Measurements from ENCODE around the gene NR4A1. TPM values are rescaled to one million over a fixed set of nuclear protein-coding genes. Genes with fewer than 3 reads are reported as not detected.

Gene NR4A1
- total and polyA plus RNA-seq, 9 of the 15 experiments (the other 6 are each of a cell fraction or from before 2014, with no cell fraction given), result 0.07 to 4.7 (median 1.9) TPM; not detected in 1

- TF ChIP-seq, protein P1, sequence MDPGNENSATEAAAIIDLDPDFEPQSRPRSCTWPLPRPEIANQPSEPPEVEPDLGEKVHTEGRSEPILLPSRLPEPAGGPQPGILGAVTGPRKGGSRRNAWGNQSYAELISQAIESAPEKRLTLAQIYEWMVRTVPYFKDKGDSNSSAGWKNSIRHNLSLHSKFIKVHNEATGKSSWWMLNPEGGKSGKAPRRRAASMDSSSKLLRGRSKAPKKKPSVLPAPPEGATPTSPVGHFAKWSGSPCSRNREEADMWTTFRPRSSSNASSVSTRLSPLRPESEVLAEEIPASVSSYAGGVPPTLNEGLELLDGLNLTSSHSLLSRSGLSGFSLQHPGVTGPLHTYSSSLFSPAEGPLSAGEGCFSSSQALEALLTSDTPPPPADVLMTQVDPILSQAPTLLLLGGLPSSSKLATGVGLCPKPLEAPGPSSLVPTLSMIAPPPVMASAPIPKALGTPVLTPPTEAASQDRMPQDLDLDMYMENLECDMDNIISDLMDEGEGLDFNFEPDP (CRISPR knock-in tag; IDR thresholded peaks at IDR 0.05), result no peak
- TF ChIP-seq E2F6 (IDR thresholded peaks at IDR 0.05; ENCODE audit: borderline replicate concordance in 1 of 2, extremely low read depth in 1 of 2, insufficient read depth in 1 of 2, insufficient read length in 1 of 2, low read depth in 1 of 2, low read length in 1 of 2, poor library complexity in 1 of 2, severe bottlenecking in 1 of 2), result no peak
These were observed 40.6 kb downstream of the NR4A1 start (continued) for GRCh38 chr12:52091869-52092268.

DNA sequence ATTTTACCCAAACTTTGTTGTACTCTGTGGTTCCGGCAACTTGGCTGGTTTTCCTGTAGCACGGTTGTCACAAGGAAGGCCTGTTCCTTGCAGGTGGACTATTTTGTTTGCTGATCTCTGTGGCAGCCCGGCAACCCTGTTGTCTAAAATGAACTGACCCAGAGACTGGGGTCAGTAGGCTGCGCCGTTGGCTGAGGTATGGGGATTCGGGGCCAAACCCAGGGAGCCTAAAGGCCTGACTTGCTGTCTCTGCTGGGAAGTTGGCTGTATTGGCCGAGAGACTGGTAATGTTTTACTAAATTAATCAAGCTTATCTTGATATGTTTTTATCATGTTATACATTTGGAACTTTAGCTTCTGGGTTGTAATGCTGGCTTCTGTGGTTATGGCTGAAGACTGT lies 42.1 kb downstream of the NR4A1 start:
- no TSS peak for BruUV-seq (replicated peaks)
- no peak overlapping the region for H3K4me3 ChIP-seq
- H3K36me3 ChIP-seq (ENCODE audit: control insufficient read depth, insufficient read depth, low read length), result no peaks in the 10 kb centered on the region
- intact Hi-C loops (cut with micrococcal nuclease), result no loop called here
- no peak overlapping the region for H2AFZ ChIP-seq (ENCODE audit: low read depth, low read length)
- no peaks in the 10 kb centered on the region for H3K9me3 ChIP-seq (replicated peaks; ENCODE audit: control insufficient read depth, insufficient read depth, low read depth, low read length)
- no peak overlapping the region for H3K27ac ChIP-seq (ENCODE audit: extremely low read depth, low read depth, low read length)
- no peaks in the 10 kb centered on the region for H3K9me1 ChIP-seq (ENCODE audit: control insufficient read depth, insufficient read depth, low read length)
- H3K4me2 ChIP-seq (ENCODE audit: insufficient read depth, low read length), result no peak overlapping the region
- no peak for DNase-seq (ENCODE audit: extremely low read depth in 1 of 4, low spot score in 3 of 4)
- no peaks in the 10 kb centered on the region for H4K20me1 ChIP-seq (replicated peaks; ENCODE audit: control insufficient read depth, insufficient read depth, low read length)
- WGBS (ENCODE audit: insufficient coverage, low coverage, missing lambda C conversion rate), result 14% methylated on average over 7 of the region's 7 CpGs
- no peak for ATAC-seq
- no peaks in the 10 kb centered on the region for H3K79me2 ChIP-seq (ENCODE audit: control insufficient read depth, insufficient read depth, low read length)
- no peaks in the 10 kb centered on the region for H3K4me1 ChIP-seq (replicated peaks in 1 of 2; ENCODE audit: control insufficient read depth in 2 of 2, insufficient read depth in 2 of 2, low read length in 2 of 2)
- ChIA-PET CTCF (ENCODE audit: low intra/inter-chr PET ratio) (no interaction called here), POLR2A (interaction anchor here (0.6 to 1.1 kb wide), 2 partner anchors 10 to 334 kb away, joined by 3 read pairs; no protein-coding TSS in a partner anchor)
- in situ Hi-C loops (cut with MboI), result no loop called here
- H3K9ac ChIP-seq (ENCODE audit: insufficient read depth in 1 of 2, low read depth in 2 of 2, low read length in 2 of 2), result no peak overlapping the region
- FAIRE-seq, result no peak
- peaks cover 28 to 52% of the 10 kb centered on the region in 2 experiments for H3K27me3 ChIP-seq (ENCODE audit: control insufficient read depth in 2 of 2, insufficient read depth in 2 of 2, low read length in 2 of 2)
- TF ChIP-seq TAL1 (IDR thresholded peaks at IDR 0.05) (no peak), TAF15 (IDR thresholded peaks at IDR 0.05; ENCODE audit: low read depth, low read length) (no peak), ZC3H11A (IDR thresholded peaks at IDR 0.05; ENCODE audit: low read depth, low read length) (no peak), MCM7 (IDR thresholded peaks at IDR 0.05) (no peak), E2F1 (CRISPR knock-in tag; IDR thresholded peaks at IDR 0.05) (no peak)

Measured in K562 (cell line).